DND-41 (cell line): ENCODE data around the gene C6orf15.

Source experiments
- ATAC-seq: fragments of 200-7000 bp; cut with Tn5 transposase; 3 replicates; pipeline ENCODE4 v1.9.1; 2021; ENCODE audit warnings: low read depth; ENCODE audit not compliant: insufficient read depth
- DNase-seq: peaks from one replicate; pipeline ENCODE4 v3.0.0-alpha.2; 2020
- H2AFZ ChIP-seq: 2 replicates; pipeline ENCODE4 v1.6.0; 2012; ENCODE audit warnings: low read depth, low read length
- H3K27ac ChIP-seq: 2 replicates; pipeline ENCODE4 v1.5.1; 2012; ENCODE audit warnings: low read length, inconsistent platforms
- H3K27me3 ChIP-seq: fragments of 200-600 bp; sonication (generic); 2 replicates; pipeline ENCODE4 v1.6.0; 2012; ENCODE audit warnings: low read length, mild to moderate bottlenecking, inconsistent platforms; ENCODE audit not compliant: insufficient read depth, poor library complexity
- H3K36me3 ChIP-seq: 2 replicates; pipeline ENCODE4 v1.5.1; 2012; ENCODE audit warnings: low read length, inconsistent platforms; ENCODE audit not compliant: insufficient read depth
- H3K4me1 ChIP-seq: 2 replicates; pipeline ENCODE4 v1.5.1; 2012; ENCODE audit warnings: mild to moderate bottlenecking, low read length; ENCODE audit not compliant: insufficient read depth
- H3K4me2 ChIP-seq: 2 replicates; pipeline ENCODE4 v1.6.0; 2012; ENCODE audit warnings: mild to moderate bottlenecking, moderate library complexity, low read length, inconsistent platforms; ENCODE audit not compliant: insufficient read depth
- H3K4me3 ChIP-seq, 2 experiments: fragments of 200-600 bp in 1 of 2; shearing (Covaris generic) in 1 of 2; 2 replicates each; pipeline ENCODE4 v1.5.1; 2012 to 2016; ENCODE audit warnings: inconsistent platforms in 2 of 2, low read length in 2 of 2, mild to moderate bottlenecking in 2 of 2, low read depth in 1 of 2, moderate library complexity in 1 of 2
- H3K79me2 ChIP-seq: 2 replicates; pipeline ENCODE4 v1.6.0; 2012; ENCODE audit warnings: low read length, inconsistent platforms; ENCODE audit not compliant: insufficient read depth
- H3K9ac ChIP-seq: 2 replicates; pipeline ENCODE4 v1.6.0; 2012; ENCODE audit warnings: low read depth, mild to moderate bottlenecking, inconsistent platforms, low read length, moderate library complexity
- H3K9me3 ChIP-seq: 2 replicates; pipeline ENCODE4 v1.5.1; 2012; ENCODE audit warnings: low read length, moderate library complexity, mild to moderate bottlenecking, inconsistent platforms; ENCODE audit not compliant: insufficient read depth, severe bottlenecking
- H4K20me1 ChIP-seq: 2 replicates; pipeline ENCODE4 v1.6.0; 2012; ENCODE audit warnings: low read length; ENCODE audit not compliant: insufficient read depth
- EZH2 ChIP-seq: IDR thresholded peaks from 3 replicates; pipeline ENCODE4 v1.6.1; 2012; ENCODE audit warnings: borderline replicate concordance, low read depth, mild to moderate bottlenecking, moderate library complexity, low read length, inconsistent platforms; ENCODE audit not compliant: severe bottlenecking
- TF ChIP-seq, protein P1 (sequence below): IDR thresholded peaks from 2 replicates; pipeline ENCODE4 v1.5.1; 2012; ENCODE audit warnings: borderline replicate concordance, low read length, moderate library complexity, mild to moderate bottlenecking; ENCODE audit not compliant: poor library complexity, severe bottlenecking; ENCODE audit errors: extremely low read depth

Gene C6orf15

DNA sequence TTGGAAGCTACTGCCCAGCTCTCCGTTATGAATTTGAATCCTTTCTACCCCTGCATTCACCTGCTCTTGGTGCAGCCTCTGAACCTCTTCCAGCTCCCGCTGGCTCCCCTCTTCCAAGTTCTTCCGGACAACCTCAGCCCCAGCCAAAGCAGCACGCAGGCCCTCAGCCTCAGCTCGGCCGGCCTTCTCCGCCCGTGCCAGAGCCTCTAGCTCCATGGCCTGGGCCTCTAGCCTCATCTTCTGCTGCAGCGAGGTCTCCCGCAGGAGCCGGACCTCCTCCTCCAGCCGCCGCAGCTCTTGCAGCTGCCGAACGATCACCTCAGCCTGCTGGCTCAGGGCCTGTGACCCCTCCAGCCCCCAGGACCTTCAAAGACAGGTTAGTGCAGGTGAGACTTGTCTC, 42.1 kb upstream of the C6orf15 start:
- no peaks in the 10 kb centered on the region for H3K9me3 ChIP-seq
- no peak overlapping the region for H3K4me2 ChIP-seq
- no peaks in the 10 kb centered on the region for H3K27me3 ChIP-seq
- no peak overlapping the region for H3K9ac ChIP-seq
- TF ChIP-seq EZH2: no peak
- H2AFZ ChIP-seq: no peak overlapping the region
- H3K4me1 ChIP-seq: peaks cover 20% of the 10 kb centered on the region
- H3K36me3 ChIP-seq: peaks cover 50% of the 10 kb centered on the region
- H3K27ac ChIP-seq: no peak overlapping the region
- peaks cover 21% of the 10 kb centered on the region for H3K79me2 ChIP-seq
- H3K4me3 ChIP-seq: no peak overlapping the region
- peaks cover 1% of the 10 kb centered on the region; the same call in 1 of the 2 replicates for H4K20me1 ChIP-seq
- DNase-seq: no peak
- ATAC-seq: no peak

DNA sequence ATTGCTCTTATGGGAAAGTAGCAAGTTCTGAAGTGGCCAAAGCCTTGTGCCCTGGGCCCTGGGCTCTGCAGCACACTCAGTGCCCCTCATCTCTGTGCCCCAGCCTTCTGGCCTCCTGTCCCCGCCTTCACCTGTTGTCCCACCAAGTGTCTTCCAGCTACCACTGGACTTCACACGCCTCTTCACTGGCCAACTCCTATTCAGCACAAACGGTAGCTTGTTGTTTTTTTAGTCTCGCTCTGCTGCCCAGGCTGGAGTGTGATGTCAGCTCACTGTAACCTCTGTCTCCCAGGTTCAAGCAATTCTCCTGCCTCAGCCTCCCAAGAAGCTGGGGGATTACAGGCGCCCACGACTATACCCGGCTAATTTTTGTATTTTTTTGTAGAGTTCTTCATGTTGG, 40.4 kb upstream of the C6orf15 start:
- Histone ChIP-seq H3K36me3 (peaks cover 51% of the 10 kb centered on the region), H3K27me3 (no peaks in the 10 kb centered on the region), H3K4me2 (no peak overlapping the region), H3K79me2 (peaks cover 11% of the 10 kb centered on the region), H3K27ac (no peak overlapping the region), H3K4me3 (no peak overlapping the region), H4K20me1 (no peaks in the 10 kb centered on the region), H3K9ac (no peak overlapping the region), H3K4me1 (peaks cover 15% of the 10 kb centered on the region), H2AFZ (no peak overlapping the region), H3K9me3 (no peaks in the 10 kb centered on the region)
- ATAC-seq (no peak), DNase-seq (no peak)
- TF ChIP-seq EZH2: no peak
- TF ChIP-seq, protein P1, sequence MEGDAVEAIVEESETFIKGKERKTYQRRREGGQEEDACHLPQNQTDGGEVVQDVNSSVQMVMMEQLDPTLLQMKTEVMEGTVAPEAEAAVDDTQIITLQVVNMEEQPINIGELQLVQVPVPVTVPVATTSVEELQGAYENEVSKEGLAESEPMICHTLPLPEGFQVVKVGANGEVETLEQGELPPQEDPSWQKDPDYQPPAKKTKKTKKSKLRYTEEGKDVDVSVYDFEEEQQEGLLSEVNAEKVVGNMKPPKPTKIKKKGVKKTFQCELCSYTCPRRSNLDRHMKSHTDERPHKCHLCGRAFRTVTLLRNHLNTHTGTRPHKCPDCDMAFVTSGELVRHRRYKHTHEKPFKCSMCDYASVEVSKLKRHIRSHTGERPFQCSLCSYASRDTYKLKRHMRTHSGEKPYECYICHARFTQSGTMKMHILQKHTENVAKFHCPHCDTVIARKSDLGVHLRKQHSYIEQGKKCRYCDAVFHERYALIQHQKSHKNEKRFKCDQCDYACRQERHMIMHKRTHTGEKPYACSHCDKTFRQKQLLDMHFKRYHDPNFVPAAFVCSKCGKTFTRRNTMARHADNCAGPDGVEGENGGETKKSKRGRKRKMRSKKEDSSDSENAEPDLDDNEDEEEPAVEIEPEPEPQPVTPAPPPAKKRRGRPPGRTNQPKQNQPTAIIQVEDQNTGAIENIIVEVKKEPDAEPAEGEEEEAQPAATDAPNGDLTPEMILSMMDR: no peak

DNA sequence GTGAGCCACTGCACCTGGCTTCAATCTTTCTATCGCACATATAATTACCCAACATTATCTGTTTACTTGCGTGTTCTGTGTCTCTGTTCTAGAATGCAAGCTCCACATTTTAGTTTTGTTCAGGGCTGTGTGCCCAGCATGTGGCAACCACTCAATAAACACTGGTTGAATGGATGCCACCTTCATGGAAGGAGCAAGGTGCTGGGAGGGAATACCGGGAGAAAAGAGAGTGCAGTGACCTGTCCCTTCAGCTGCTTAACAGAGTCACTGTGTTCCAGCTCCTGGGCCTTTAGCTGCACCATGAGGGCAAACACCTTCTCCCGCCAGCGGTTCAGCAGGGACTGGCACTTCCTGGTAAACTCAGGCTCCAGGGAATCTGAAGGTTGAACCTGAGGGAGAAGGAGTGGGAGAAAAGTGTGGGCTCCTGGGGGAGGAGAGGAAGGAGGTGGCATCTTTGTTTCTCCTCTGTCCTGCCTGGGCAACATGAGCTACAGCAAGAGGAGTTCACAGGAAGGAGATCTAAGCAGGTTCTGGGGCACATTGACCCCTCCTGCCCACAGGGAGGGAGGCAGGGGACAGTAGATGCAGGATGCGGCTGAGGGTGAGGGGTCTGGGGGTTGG, 37.6 kb upstream of the C6orf15 start:
- ATAC-seq: no peak
- Histone ChIP-seq H3K4me1 (no peaks in the 10 kb centered on the region), H3K4me2 (no peak overlapping the region), H3K36me3 (peaks cover 48% of the 10 kb centered on the region), H3K9me3 (no peaks in the 10 kb centered on the region), H3K79me2 (no peaks in the 10 kb centered on the region), H3K27me3 (no peaks in the 10 kb centered on the region), H3K27ac (no peak overlapping the region), H3K9ac (no peak overlapping the region), H2AFZ (no peak overlapping the region), H3K4me3 (no peak overlapping the region), H4K20me1 (no peaks in the 10 kb centered on the region)
- TF ChIP-seq, protein P1: no peak
- TF ChIP-seq EZH2: no peak
- no peak for DNase-seq

DNA sequence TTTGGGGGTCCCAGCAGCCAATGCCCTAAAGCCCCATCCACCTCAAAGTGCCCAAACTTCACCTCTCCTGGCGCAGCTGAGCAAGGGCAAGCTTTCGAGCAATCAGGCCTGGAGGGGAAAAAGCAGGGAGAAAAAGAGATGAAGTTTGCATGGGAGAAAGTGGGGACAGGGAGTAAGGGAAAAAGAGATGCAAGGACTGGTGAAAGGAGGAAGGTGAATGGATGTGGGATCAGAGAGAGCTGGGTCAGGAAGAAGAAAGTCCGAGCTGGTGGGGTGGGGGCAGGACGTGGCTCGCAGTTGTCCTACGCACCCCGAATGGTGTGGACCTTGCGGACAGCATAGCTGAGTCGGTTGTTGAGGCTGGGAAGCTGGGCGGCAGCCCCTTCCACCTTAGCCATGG, 33.0 kb upstream of the C6orf15 start:
- no peak for TF ChIP-seq EZH2
- TF ChIP-seq, protein P1: no peak
- Histone ChIP-seq H3K27ac (no peak overlapping the region), H3K36me3 (peaks cover 47% of the 10 kb centered on the region), H3K4me1 (no peaks in the 10 kb centered on the region), H3K79me2 (no peaks in the 10 kb centered on the region), H2AFZ (no peak overlapping the region), H3K4me2 (no peak overlapping the region), H3K9me3 (no peaks in the 10 kb centered on the region), H4K20me1 (no peaks in the 10 kb centered on the region), H3K27me3 (no peaks in the 10 kb centered on the region), H3K4me3 (no peak overlapping the region), H3K9ac (no peak overlapping the region)
- ATAC-seq: no peak
- DNase-seq: no peak
